PFSK-1 (cell line): ENCODE measurements around the gene DOCK9.

Source experiments
- POLR2AphosphoS5 ChIP-seq: IDR thresholded peaks from 2 replicates; pipeline ENCODE4 v1.6.1; 2012; ENCODE audit warnings: low read depth, mild to moderate bottlenecking, control low read depth, low read length, moderate library complexity
- SIN3A ChIP-seq: IDR thresholded peaks from 2 replicates; pipeline ENCODE4 v1.6.1; 2012; ENCODE audit warnings: mild to moderate bottlenecking, low read length, moderate library complexity, borderline replicate concordance; ENCODE audit not compliant: insufficient read depth

GRCh38 chr13:98791611-98792010, 186.3 kb downstream of the DOCK9 start:
- TF ChIP-seq POLR2AphosphoS5 (no peak), SIN3A (no peak)
